Measurements from ENCODE around the gene TENM4.

TENM4 gene

GRCh38 chr11:78633516-78634310 lies 807.1 kb downstream of the TENM4 start:
- TF ChIP-seq SP1 (IDR thresholded peaks at IDR 0.05) (no peak), LEF1 (IDR thresholded peaks at IDR 0.05; ENCODE audit: borderline replicate concordance) (no peak), FOXK2 (IDR thresholded peaks at IDR 0.05) (no peak), TARDBP (IDR thresholded peaks at IDR 0.05) (no peak), ELF4 (IDR thresholded peaks at IDR 0.05) (no peak), NFRKB (IDR thresholded peaks at IDR 0.05) (no peak), BHLHE40 (IDR thresholded peaks at IDR 0.05; ENCODE audit: borderline replicate concordance) (no peak), L3MBTL2 (conservative IDR thresholded peaks at IDR 0.05) (no peak), HDGF (IDR thresholded peaks at IDR 0.05; ENCODE audit: borderline replicate concordance) (no peak), SUZ12 (IDR thresholded peaks at IDR 0.05) (no peak), CTBP1 (IDR thresholded peaks at IDR 0.05; ENCODE audit: borderline replicate concordance) (no peak), FOXA1 (IDR thresholded peaks at IDR 0.05) (no peak), ARNT (IDR thresholded peaks at IDR 0.05) (no peak), ZNF384 (IDR thresholded peaks at IDR 0.05) (no peak), FOXM1 (IDR thresholded peaks at IDR 0.05; ENCODE audit: borderline replicate concordance) (no peak), PKNOX1 (IDR thresholded peaks at IDR 0.05) (no peak)
- CTCF ChIA-PET, result interaction anchor here (0.7 kb wide), 1 partner anchor 12 kb away, joined by 4 read pairs; no protein-coding TSS in a partner anchor
- no peak for DNase-seq (ENCODE audit: extremely low spot score)
- POLR2A ChIA-PET, result no interaction called here

- TF ChIP-seq CTBP1 (IDR thresholded peaks at IDR 0.05; ENCODE audit: borderline replicate concordance) (no peak), ELF4 (IDR thresholded peaks at IDR 0.05) (no peak), SUZ12 (IDR thresholded peaks at IDR 0.05) (no peak), FOXM1 (IDR thresholded peaks at IDR 0.05; ENCODE audit: borderline replicate concordance) (no peak), NFRKB (IDR thresholded peaks at IDR 0.05) (no peak), FOXK2 (IDR thresholded peaks at IDR 0.05) (no peak), BHLHE40 (IDR thresholded peaks at IDR 0.05; ENCODE audit: borderline replicate concordance) (no peak), HDGF (IDR thresholded peaks at IDR 0.05; ENCODE audit: borderline replicate concordance) (no peak)
- POLR2A ChIA-PET, result no interaction called here
- CTCF ChIA-PET, result no interaction called here
- DNase-seq (ENCODE audit: extremely low spot score), result no peak
Measured at GRCh38 chr11:78630561-78631303, 810.1 kb downstream of the TENM4 start.

- CTCF ChIA-PET, result no interaction called here
- no peak for DNase-seq (ENCODE audit: extremely low spot score)
Measured at GRCh38 chr11:78630155-78630554, 810.7 kb downstream of the TENM4 start.

GRCh38 chr11:78622666-78623065 lies 818.2 kb downstream of the TENM4 start:
- DNase-seq (ENCODE audit: extremely low spot score), result no peak
- TF ChIP-seq NFRKB (IDR thresholded peaks at IDR 0.05), result no peak
- no peak for TF ChIP-seq CTBP1 (IDR thresholded peaks at IDR 0.05; ENCODE audit: borderline replicate concordance)
- TF ChIP-seq ZNF384 (IDR thresholded peaks at IDR 0.05), result no peak
- TF ChIP-seq FOXM1 (IDR thresholded peaks at IDR 0.05; ENCODE audit: borderline replicate concordance), result no peak
- no peak for TF ChIP-seq L3MBTL2 (conservative IDR thresholded peaks at IDR 0.05)
- TF ChIP-seq FOXA1 (IDR thresholded peaks at IDR 0.05), result no peak
- no peak for TF ChIP-seq ARNT (IDR thresholded peaks at IDR 0.05)
- no peak for TF ChIP-seq BHLHE40 (IDR thresholded peaks at IDR 0.05; ENCODE audit: borderline replicate concordance)
- TF ChIP-seq HDGF (IDR thresholded peaks at IDR 0.05; ENCODE audit: borderline replicate concordance), result no peak
- TF ChIP-seq SP1 (IDR thresholded peaks at IDR 0.05), result no peak
- TF ChIP-seq SUZ12 (IDR thresholded peaks at IDR 0.05), result no peak
- TF ChIP-seq PKNOX1 (IDR thresholded peaks at IDR 0.05), result no peak
- TF ChIP-seq TARDBP (IDR thresholded peaks at IDR 0.05), result no peak
- no peak for TF ChIP-seq FOXK2 (IDR thresholded peaks at IDR 0.05)
- no peak for TF ChIP-seq LEF1 (IDR thresholded peaks at IDR 0.05; ENCODE audit: borderline replicate concordance)
- TF ChIP-seq ELF4 (IDR thresholded peaks at IDR 0.05), result no peak
- POLR2A ChIA-PET, result no interaction called here
- CTCF ChIA-PET, result no interaction called here

More at GRCh38 chr11:78630155-78630554, 810.7 kb downstream of the TENM4 start:
- POLR2A ChIA-PET, result no interaction called here
- TF ChIP-seq PKNOX1 (IDR thresholded peaks at IDR 0.05) (no peak), LEF1 (IDR thresholded peaks at IDR 0.05; ENCODE audit: borderline replicate concordance) (no peak), SUZ12 (IDR thresholded peaks at IDR 0.05) (no peak), ELF4 (IDR thresholded peaks at IDR 0.05) (no peak), ARNT (IDR thresholded peaks at IDR 0.05) (no peak), L3MBTL2 (conservative IDR thresholded peaks at IDR 0.05) (no peak), HDGF (IDR thresholded peaks at IDR 0.05; ENCODE audit: borderline replicate concordance) (no peak), FOXM1 (IDR thresholded peaks at IDR 0.05; ENCODE audit: borderline replicate concordance) (no peak), TARDBP (IDR thresholded peaks at IDR 0.05) (no peak), FOXA1 (IDR thresholded peaks at IDR 0.05) (no peak), SP1 (IDR thresholded peaks at IDR 0.05) (no peak), CTBP1 (IDR thresholded peaks at IDR 0.05; ENCODE audit: borderline replicate concordance) (no peak), FOXK2 (IDR thresholded peaks at IDR 0.05) (no peak), NFRKB (IDR thresholded peaks at IDR 0.05) (no peak), ZNF384 (IDR thresholded peaks at IDR 0.05) (no peak), BHLHE40 (IDR thresholded peaks at IDR 0.05; ENCODE audit: borderline replicate concordance) (no peak)

- ChIA-PET CTCF (no interaction called here), POLR2A (no interaction called here)
- TF ChIP-seq TARDBP (IDR thresholded peaks at IDR 0.05) (no peak), NFRKB (IDR thresholded peaks at IDR 0.05) (no peak), FOXK2 (IDR thresholded peaks at IDR 0.05) (no peak), PKNOX1 (IDR thresholded peaks at IDR 0.05) (no peak), SP1 (IDR thresholded peaks at IDR 0.05) (no peak), FOXM1 (IDR thresholded peaks at IDR 0.05; ENCODE audit: borderline replicate concordance) (no peak), BHLHE40 (IDR thresholded peaks at IDR 0.05; ENCODE audit: borderline replicate concordance) (no peak), CTBP1 (IDR thresholded peaks at IDR 0.05; ENCODE audit: borderline replicate concordance) (no peak), LEF1 (IDR thresholded peaks at IDR 0.05; ENCODE audit: borderline replicate concordance) (no peak), FOXA1 (IDR thresholded peaks at IDR 0.05) (no peak), L3MBTL2 (conservative IDR thresholded peaks at IDR 0.05) (no peak), SUZ12 (IDR thresholded peaks at IDR 0.05) (no peak), HDGF (IDR thresholded peaks at IDR 0.05; ENCODE audit: borderline replicate concordance) (no peak)
- no peak for DNase-seq (ENCODE audit: extremely low spot score)
Measured at GRCh38 chr11:78620159-78620558, 820.7 kb downstream of the TENM4 start.

Measured in HEK293T (cell line).